ENCODE results near the gene NME8. TPM values are rescaled to one million over a fixed set of nuclear protein-coding genes. Genes with fewer than 3 reads are reported as not detected.

Gene NME8
- total RNA-seq, 1 donor from 2014 or later, result not detected

- intact Hi-C loops (cut with DNase I), result no loop called here
- H3K9me3 ChIP-seq, result no peaks in the 10 kb centered on the region
- TF ChIP-seq CTCF (IDR thresholded peaks at IDR 0.05), result no peak
- no peaks in the 10 kb centered on the region for H3K27me3 ChIP-seq (ENCODE audit: low read depth)
- H3K4me3 ChIP-seq, result no peak overlapping the region
- ATAC-seq, result no peak
- DNase-seq, result no peak
- H3K4me1 ChIP-seq, result no peaks in the 10 kb centered on the region
- no peak overlapping the region for H3K27ac ChIP-seq
- no peaks in the 10 kb centered on the region for H3K36me3 ChIP-seq
Measured at GRCh38 chr7:37817996-37818720, 30.2 kb upstream of the NME8 start.

GRCh38 chr7:37820708-37821468 lies 27.5 kb upstream of the NME8 start:
- DNase-seq (no peak), ATAC-seq (no peak)
- Histone ChIP-seq H3K27ac (no peak overlapping the region), H3K27me3 (ENCODE audit: low read depth) (no peaks in the 10 kb centered on the region), H3K4me3 (no peak overlapping the region), H3K4me1 (no peaks in the 10 kb centered on the region), H3K36me3 (no peaks in the 10 kb centered on the region), H3K9me3 (no peaks in the 10 kb centered on the region)
- no peak for TF ChIP-seq CTCF (IDR thresholded peaks at IDR 0.05)
- intact Hi-C loops (cut with DNase I), result no loop called here

- H3K4me3 ChIP-seq, result no peak overlapping the region
- H3K4me1 ChIP-seq, result no peaks in the 10 kb centered on the region
- ATAC-seq (no peak), DNase-seq (no peak)
- intact Hi-C loops (cut with DNase I), result no loop called here
- no peak for TF ChIP-seq CTCF (IDR thresholded peaks at IDR 0.05)
- no peak overlapping the region for H3K27ac ChIP-seq
- no peaks in the 10 kb centered on the region for H3K27me3 ChIP-seq (ENCODE audit: low read depth)
- no peaks in the 10 kb centered on the region for H3K9me3 ChIP-seq
- H3K36me3 ChIP-seq, result no peaks in the 10 kb centered on the region
Measured at GRCh38 chr7:37822946-37823345, 25.5 kb upstream of the NME8 start.

- no peak for ATAC-seq
- no peak for DNase-seq
- Histone ChIP-seq H3K27me3 (ENCODE audit: low read depth) (no peaks in the 10 kb centered on the region), H3K36me3 (no peaks in the 10 kb centered on the region), H3K9me3 (no peaks in the 10 kb centered on the region), H3K4me1 (no peaks in the 10 kb centered on the region), H3K4me3 (no peak overlapping the region), H3K27ac (no peak overlapping the region)
- intact Hi-C loops (cut with DNase I), result no loop called here
- no peak for TF ChIP-seq CTCF (IDR thresholded peaks at IDR 0.05)
Measured at GRCh38 chr7:37823557-37823956, 24.8 kb upstream of the NME8 start.

GRCh38 chr7:37825038-37825437 lies 23.4 kb upstream of the NME8 start:
- Histone ChIP-seq H3K4me1 (no peaks in the 10 kb centered on the region), H3K27me3 (ENCODE audit: low read depth) (no peaks in the 10 kb centered on the region), H3K9me3 (no peaks in the 10 kb centered on the region), H3K27ac (no peak overlapping the region), H3K36me3 (no peaks in the 10 kb centered on the region), H3K4me3 (no peak overlapping the region)
- DNase-seq (no peak), ATAC-seq (no peak)
- TF ChIP-seq CTCF (IDR thresholded peaks at IDR 0.05), result no peak
- intact Hi-C loops (cut with DNase I), result no loop called here

Data from lower lobe of right lung (tissue), 2 donors.